Measurements from ENCODE around the gene TMED6.

The TMED6 gene

GRCh38 chr16:69351309-69352027 lies at the start of gene TMED6:
TSS of gene TMED6 (minus strand) at chr16:69351786. CDS start at chr16:69351753, 33 bp downstream.
- DNase-seq, result no peak
- TF ChIP-seq GATA1 (IDR thresholded peaks at IDR 0.05; ENCODE audit: low read depth, low read length) (no peak), POLR2A (IDR thresholded peaks at IDR 0.05; ENCODE audit: low read length) (no peak)

- TF ChIP-seq POLR2A (IDR thresholded peaks at IDR 0.05; ENCODE audit: low read length), result no peak
- TF ChIP-seq GATA1 (IDR thresholded peaks at IDR 0.05; ENCODE audit: low read depth, low read length), result no peak
- no peak for DNase-seq
Measured at GRCh38 chr16:69399361-69399760, 47.8 kb upstream of the TMED6 start.

- DNase-seq, result peak; percentile 18 to 34
- no peak for TF ChIP-seq POLR2A (IDR thresholded peaks at IDR 0.05; ENCODE audit: low read length)
- no peak for TF ChIP-seq GATA1 (IDR thresholded peaks at IDR 0.05; ENCODE audit: low read depth, low read length)
Measured at GRCh38 chr16:69397821-69398521, 46.4 kb upstream of the TMED6 start.

GRCh38 chr16:69396187-69397061 lies 44.8 kb upstream of the TMED6 start:
- no peak for TF ChIP-seq GATA1 (IDR thresholded peaks at IDR 0.05; ENCODE audit: low read depth, low read length)
- no peak for TF ChIP-seq POLR2A (IDR thresholded peaks at IDR 0.05; ENCODE audit: low read length)
- peak; percentile 81 to 92 for DNase-seq

- TF ChIP-seq POLR2A (IDR thresholded peaks at IDR 0.05; ENCODE audit: low read length) (no peak), GATA1 (IDR thresholded peaks at IDR 0.05; ENCODE audit: low read depth, low read length) (no peak)
- no peak for DNase-seq
Measured at GRCh38 chr16:69395859-69396186, 44.2 kb upstream of the TMED6 start.

- TF ChIP-seq GATA1 (IDR thresholded peaks at IDR 0.05; ENCODE audit: low read depth, low read length) (no peak), POLR2A (IDR thresholded peaks at IDR 0.05; ENCODE audit: low read length) (no peak)
- no peak for DNase-seq
Measured at GRCh38 chr16:69393898-69394849, 42.6 kb upstream of the TMED6 start.

- no peak for DNase-seq
Measured at GRCh38 chr16:69386596-69386995, 35.0 kb upstream of the TMED6 start.

GRCh38 chr16:69384974-69385373 lies 33.4 kb upstream of the TMED6 start:
- TF ChIP-seq POLR2A (IDR thresholded peaks at IDR 0.05; ENCODE audit: low read length) (no peak), GATA1 (IDR thresholded peaks at IDR 0.05; ENCODE audit: low read depth, low read length) (no peak)
- DNase-seq, result no peak

More at GRCh38 chr16:69386596-69386995, 35.0 kb upstream of the TMED6 start:
- TF ChIP-seq GATA1 (IDR thresholded peaks at IDR 0.05; ENCODE audit: low read depth, low read length), result no peak
- no peak for TF ChIP-seq POLR2A (IDR thresholded peaks at IDR 0.05; ENCODE audit: low read length)

GRCh38 chr16:69382421-69382820 lies 30.8 kb upstream of the TMED6 start:
- TF ChIP-seq POLR2A (IDR thresholded peaks at IDR 0.05; ENCODE audit: low read length) (no peak), GATA1 (IDR thresholded peaks at IDR 0.05; ENCODE audit: low read depth, low read length) (no peak)
- peak; percentile 19 to 52 for DNase-seq

GRCh38 chr16:69381231-69381630 lies 29.6 kb upstream of the TMED6 start:
- DNase-seq, result no peak
- TF ChIP-seq POLR2A (IDR thresholded peaks at IDR 0.05; ENCODE audit: low read length) (no peak), GATA1 (IDR thresholded peaks at IDR 0.05; ENCODE audit: low read depth, low read length) (no peak)

GRCh38 chr16:69378760-69379159 lies 27.2 kb upstream of the TMED6 start:
- TF ChIP-seq POLR2A (IDR thresholded peaks at IDR 0.05; ENCODE audit: low read length) (no peak), GATA1 (IDR thresholded peaks at IDR 0.05; ENCODE audit: low read depth, low read length) (no peak)
- DNase-seq, result no peak

GRCh38 chr16:69378036-69378435 lies 26.4 kb upstream of the TMED6 start:
- TF ChIP-seq GATA1 (IDR thresholded peaks at IDR 0.05; ENCODE audit: low read depth, low read length) (no peak), POLR2A (IDR thresholded peaks at IDR 0.05; ENCODE audit: low read length) (no peak)

More at GRCh38 chr16:69378036-69378435, 26.4 kb upstream of the TMED6 start:
- no peak for DNase-seq
